GM12878 (cell line): ENCODE results near the gene HSF5. TPM values are rescaled to one million over a fixed set of nuclear protein-coding genes. Genes with fewer than 3 reads are reported as not detected.

Experiments used
- CBX3 ChIP-seq: fragments of 200-600 bp; sonication (generic); IDR thresholded peaks from 2 replicates; pipeline ENCODE4 v1.6.1; 2016; ENCODE audit warnings: low read depth, borderline replicate concordance
- CREB1 ChIP-seq: IDR thresholded peaks from 2 replicates; pipeline ENCODE4 v1.6.1; 2012; ENCODE audit warnings: low read depth, mild to moderate bottlenecking, inconsistent platforms
- E2F8 ChIP-seq: fragments of 450-650 bp; IDR thresholded peaks from 2 replicates; pipeline ENCODE4 v1.6.1; 2018; ENCODE audit warnings: mild to moderate bottlenecking, low read depth, moderate library complexity; ENCODE audit not compliant: partially characterized antibody
- MLLT1 ChIP-seq: fragments of 450-650 bp; IDR thresholded peaks from 2 replicates; pipeline ENCODE4 v1.6.1; 2016; ENCODE audit warnings: mild to moderate bottlenecking
- NFXL1 ChIP-seq: fragments of 450-650 bp; IDR thresholded peaks from 2 replicates; pipeline ENCODE4 v1.6.1; 2017; ENCODE audit warnings: antibody characterized with exemption, mild to moderate bottlenecking, borderline replicate concordance
- TCF12 ChIP-seq: IDR thresholded peaks from 2 replicates; pipeline ENCODE4 v1.6.1; 2011; ENCODE audit warnings: low read depth, mild to moderate bottlenecking, low read length
- USF1 ChIP-seq: IDR thresholded peaks from 2 replicates; pipeline ENCODE4 v1.6.1; 2011; ENCODE audit warnings: borderline replicate concordance, low read depth, mild to moderate bottlenecking, moderate library complexity, mixed read lengths, low read length; ENCODE audit not compliant: insufficient read depth; ENCODE audit errors: extremely low read length
- YY1 ChIP-seq: IDR thresholded peaks from 2 replicates; pipeline ENCODE4 v1.6.1; 2011; ENCODE audit warnings: low read depth, mild to moderate bottlenecking, low read length
- ZBTB11 ChIP-seq: fragments of 450-650 bp; formaldehyde crosslinking; IDR thresholded peaks from 2 replicates; pipeline ENCODE4 v1.5.0; 2022; ENCODE audit warnings: mild to moderate bottlenecking, missing genetic modification characterization
- ZNF687 ChIP-seq: fragments of 450-650 bp; IDR thresholded peaks from 2 replicates; pipeline ENCODE4 v1.6.1; 2017; ENCODE audit warnings: mild to moderate bottlenecking, moderate library complexity
- polyA plus RNA-seq, 11 experiments: library from polyadenylated mRNA; depleted of rRNA in 4 of 11; unstranded in 6 of 11; stranded (reverse) in 5 of 11; fragments of >200 nt; fragmentation: Nextera tagmentation in 4 of 11; fragmentation: Illumina TruSeq in 1 of 11; extraction: Ambion mirVana in 4 of 11; extraction: Trizol in 1 of 11; gene quantifications; 1 replicate in 1 of 11; 2 replicates in 10 of 11; pipeline versions ENCODE4 v1.2.1 to v1.2.3, GENCODE V29; 2011 to 2016; ENCODE audit warnings: inconsistent platforms in 2 of 11, missing spikeins in 2 of 11, low read depth in 1 of 11
- total RNA-seq, 4 experiments: library from RNA; depleted of rRNA in 3 of 4; stranded (reverse); fragments of >200 nt in 3 of 4; fragmentation: Illumina TruSeq in 1 of 4; extraction: Trizol in 1 of 4; gene quantifications; 2 replicates each; pipeline versions ENCODE4 v1.2.1 to v1.2.3, GENCODE V29; 2013 to 2021

Gene HSF5
- total and polyA plus RNA-seq, 10 of the 15 experiments (the other 5 are each of a cell fraction or from before 2014, with no cell fraction given) = 0.02 to 0.18 (median 0.06) TPM; not detected in 4

GRCh38 chr17:58491510-58492045, 3.4 kb upstream of the HSF5 start (continued):
- TF ChIP-seq ZNF687 (no peak), CREB1 (no peak), TCF12 (no peak), ZBTB11 (CRISPR knock-in tag) (no peak), USF1 (no peak), E2F8 (no peak), CBX3 (no peak), YY1 (no peak), NFXL1 (no peak), MLLT1 (no peak)
